ENCODE data around the gene ADGRB3. TPM values are rescaled to one million over a fixed set of nuclear protein-coding genes. Genes with fewer than 3 reads are reported as not detected.

The ADGRB3 gene
- total RNA-seq, 4 donors from 2014 or later: 3.9 to 9.8 (median 7.2) TPM

GRCh38 chr6:69129046-69129445 lies 494.0 kb downstream of the ADGRB3 start:
- Histone ChIP-seq H3K4me1 (no peaks in the 10 kb centered on the region), H3K36me3 (no peaks in the 10 kb centered on the region), H3K27ac (no peak overlapping the region), H3K27me3 (no peaks in the 10 kb centered on the region), H3K9me3 (no peaks in the 10 kb centered on the region), H3K4me3 (no peak overlapping the region)
- TF ChIP-seq EP300 (IDR thresholded peaks at IDR 0.05) (no peak), POLR2AphosphoS5 (IDR thresholded peaks at IDR 0.05) (no peak), POLR2A (IDR thresholded peaks at IDR 0.05) (no peak)
- TF ChIP-seq, protein P1, sequence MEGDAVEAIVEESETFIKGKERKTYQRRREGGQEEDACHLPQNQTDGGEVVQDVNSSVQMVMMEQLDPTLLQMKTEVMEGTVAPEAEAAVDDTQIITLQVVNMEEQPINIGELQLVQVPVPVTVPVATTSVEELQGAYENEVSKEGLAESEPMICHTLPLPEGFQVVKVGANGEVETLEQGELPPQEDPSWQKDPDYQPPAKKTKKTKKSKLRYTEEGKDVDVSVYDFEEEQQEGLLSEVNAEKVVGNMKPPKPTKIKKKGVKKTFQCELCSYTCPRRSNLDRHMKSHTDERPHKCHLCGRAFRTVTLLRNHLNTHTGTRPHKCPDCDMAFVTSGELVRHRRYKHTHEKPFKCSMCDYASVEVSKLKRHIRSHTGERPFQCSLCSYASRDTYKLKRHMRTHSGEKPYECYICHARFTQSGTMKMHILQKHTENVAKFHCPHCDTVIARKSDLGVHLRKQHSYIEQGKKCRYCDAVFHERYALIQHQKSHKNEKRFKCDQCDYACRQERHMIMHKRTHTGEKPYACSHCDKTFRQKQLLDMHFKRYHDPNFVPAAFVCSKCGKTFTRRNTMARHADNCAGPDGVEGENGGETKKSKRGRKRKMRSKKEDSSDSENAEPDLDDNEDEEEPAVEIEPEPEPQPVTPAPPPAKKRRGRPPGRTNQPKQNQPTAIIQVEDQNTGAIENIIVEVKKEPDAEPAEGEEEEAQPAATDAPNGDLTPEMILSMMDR (IDR thresholded peaks at IDR 0.05): no peak
- ATAC-seq: no peak
- 69 to 71% methylated on average over 1 of the region's 1 CpG for WGBS, 2 donors (ENCODE audit: low coverage in 1 of 2)

DNA sequence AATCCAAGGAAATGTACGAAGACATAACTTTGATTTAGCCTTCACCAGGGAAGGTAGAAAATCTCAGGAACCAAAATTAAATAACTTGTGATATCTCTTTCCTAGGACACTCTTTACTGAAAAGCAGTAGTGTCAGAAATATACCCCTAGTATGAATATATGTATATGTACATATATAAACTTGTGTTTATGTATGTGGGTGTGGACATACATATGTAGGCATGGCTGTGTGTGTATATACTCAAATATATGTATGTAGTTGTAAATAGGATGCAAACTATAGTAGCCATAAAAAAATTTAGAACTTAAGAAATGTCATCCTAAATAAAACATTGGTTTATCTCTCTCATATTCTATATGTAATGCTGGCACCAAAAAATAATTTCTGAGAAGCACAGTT lies 500.8 kb downstream of the ADGRB3 start:
- H3K27ac ChIP-seq: no peak overlapping the region
- no peak for ATAC-seq
- 58 to 73% methylated on average over 1 of the region's 1 CpG for WGBS, 2 donors (ENCODE audit: low coverage in 1 of 2)

GRCh38 chr6:69138148-69138547 lies 503.1 kb downstream of the ADGRB3 start:
- no peak overlapping the region for H3K4me3 ChIP-seq
- no peak for TF ChIP-seq EP300 (IDR thresholded peaks at IDR 0.05)
- H3K36me3 ChIP-seq: no peaks in the 10 kb centered on the region
- no peak for ATAC-seq
- H3K9me3 ChIP-seq: no peaks in the 10 kb centered on the region
- no peaks in the 10 kb centered on the region for H3K4me1 ChIP-seq
- no peak overlapping the region for H3K27ac ChIP-seq
- no peaks in the 10 kb centered on the region for H3K27me3 ChIP-seq

More for the DNA sequence above, 500.8 kb downstream of the ADGRB3 start:
- Histone ChIP-seq H3K9me3 (no peaks in the 10 kb centered on the region), H3K27me3 (no peaks in the 10 kb centered on the region), H3K36me3 (no peaks in the 10 kb centered on the region), H3K4me1 (no peaks in the 10 kb centered on the region), H3K4me3 (no peak overlapping the region)
- TF ChIP-seq POLR2A (IDR thresholded peaks at IDR 0.05) (no peak), POLR2AphosphoS5 (IDR thresholded peaks at IDR 0.05) (no peak), EP300 (IDR thresholded peaks at IDR 0.05) (no peak)
- TF ChIP-seq, protein P1 (IDR thresholded peaks at IDR 0.05): no peak

DNA sequence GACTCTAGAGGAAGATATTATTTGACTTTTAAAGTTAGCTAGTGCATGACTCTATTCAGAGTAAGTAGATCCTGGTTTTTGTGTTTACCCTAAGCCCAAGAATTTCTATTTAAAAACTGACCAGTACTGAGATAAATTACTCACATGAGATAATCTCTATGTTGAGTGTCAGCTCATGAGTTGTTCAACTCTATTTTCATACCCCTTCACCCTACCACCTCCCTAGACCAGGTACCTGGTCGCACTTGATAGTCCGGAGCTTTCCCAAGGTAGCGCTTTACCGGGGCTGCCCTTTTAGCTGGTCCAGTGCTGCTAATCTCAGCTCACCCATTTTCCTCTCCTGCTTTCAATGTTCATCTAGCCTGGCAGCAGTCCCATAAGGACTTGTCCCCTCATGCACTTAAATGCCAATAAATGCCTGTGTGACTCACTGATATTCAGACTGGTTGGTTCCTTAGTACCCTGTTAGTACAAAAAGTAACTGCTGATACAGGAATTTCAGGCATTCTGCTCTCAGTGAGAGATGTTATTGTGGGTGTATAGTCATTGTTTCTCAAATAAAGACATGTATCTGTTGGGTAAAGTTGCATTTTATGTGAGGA lies 503.9 kb downstream of the ADGRB3 start:
- Histone ChIP-seq H3K27ac (no peak overlapping the region), H3K4me3 (no peak overlapping the region), H3K4me1 (no peaks in the 10 kb centered on the region), H3K9me3 (no peaks in the 10 kb centered on the region), H3K36me3 (no peaks in the 10 kb centered on the region), H3K27me3 (no peaks in the 10 kb centered on the region)
- WGBS, 2 donors (ENCODE audit: low coverage in 1 of 2): 50% methylated on average over 2 of the region's 4 CpGs; no CpG with 5 or more reads in 1 of the 2 donors
- TF ChIP-seq POLR2A (IDR thresholded peaks at IDR 0.05) (no peak), POLR2AphosphoS5 (IDR thresholded peaks at IDR 0.05) (no peak), EP300 (IDR thresholded peaks at IDR 0.05) (no peak)
- TF ChIP-seq, protein P1 (IDR thresholded peaks at IDR 0.05): no peak
- ATAC-seq: no peak

- no CpG with 5 or more reads among the region's 6 CpGs for WGBS, 2 donors (ENCODE audit: low coverage in 1 of 2)
Measured at GRCh38 chr6:69145062-69145461, 510.0 kb downstream of the ADGRB3 start.

More at GRCh38 chr6:69145062-69145461, 510.0 kb downstream of the ADGRB3 start:
- Histone ChIP-seq H3K4me1 (no peaks in the 10 kb centered on the region), H3K36me3 (no peaks in the 10 kb centered on the region), H3K4me3 (no peak overlapping the region), H3K9me3 (peaks cover 0 to 8% (median 0%) of the 10 kb centered on the region in 3 donors), H3K27me3 (no peaks in the 10 kb centered on the region), H3K27ac (no peak overlapping the region)
- ATAC-seq: no peak
- TF ChIP-seq EP300 (IDR thresholded peaks at IDR 0.05) (no peak), POLR2A (IDR thresholded peaks at IDR 0.05) (no peak), POLR2AphosphoS5 (IDR thresholded peaks at IDR 0.05) (no peak)
- TF ChIP-seq, protein P1 (IDR thresholded peaks at IDR 0.05): no peak
